ENCODE measurements around the gene HDGF.

Gene HDGF

GRCh38 chr1:156698995-156699394, 52.5 kb downstream of the HDGF start:
- no peak for DNase-seq (ENCODE audit: low read depth)

- no peak for DNase-seq (ENCODE audit: low read depth)
Observed at GRCh38 chr1:156697481-156697880, 54.0 kb downstream of the HDGF start.

- DNase-seq (ENCODE audit: low read depth) = no peak
Observed at GRCh38 chr1:156696755-156697154, 54.7 kb downstream of the HDGF start.

- no peak for DNase-seq (ENCODE audit: low read depth)
Observed at GRCh38 chr1:156694690-156694962, 56.8 kb downstream of the HDGF start.

GRCh38 chr1:156693848-156694689, 57.4 kb downstream of the HDGF start:
- DNase-seq (ENCODE audit: low read depth) = no peak

GRCh38 chr1:156692925-156693847, 58.3 kb downstream of the HDGF start:
- DNase-seq (ENCODE audit: low read depth) = no peak

- no peak for DNase-seq (ENCODE audit: low read depth)
Observed at GRCh38 chr1:156692441-156692924, 59.0 kb downstream of the HDGF start.

All from iris pigment epithelial cell (primary cell).